Type B pancreatic cell (in vitro differentiated cells): ENCODE results near the gene PVALEF. TPM values are rescaled to one million over a fixed set of nuclear protein-coding genes. Genes with fewer than 3 reads are reported as not detected.

ENCODE experiments used
- DNase-seq: peaks from one replicate; pipeline ENCODE4 v3.0.0; 2021; ENCODE audit warnings: mixed read lengths; ENCODE audit not compliant: unreplicated experiment; ENCODE audit errors: extremely low spot score
- H3K27ac Mint-ChIP-seq: 2 replicates; pipeline ENCODE4 v1.8.0; 2021; ENCODE audit warnings: mild to moderate bottlenecking, mixed read lengths
- H3K27me3 Mint-ChIP-seq: 2 replicates; pipeline ENCODE4 v1.8.0; 2021; ENCODE audit warnings: mixed read lengths
- H3K36me3 Mint-ChIP-seq: 2 replicates; pipeline ENCODE4 v1.8.0; 2021; ENCODE audit warnings: mixed read lengths
- H3K4me1 Mint-ChIP-seq: one replicate; pipeline ENCODE4 v1.8.0; 2021; ENCODE audit warnings: mixed read lengths; ENCODE audit not compliant: unreplicated experiment
- H3K4me3 Mint-ChIP-seq: 2 replicates; pipeline ENCODE4 v1.8.0; 2021; ENCODE audit warnings: mild to moderate bottlenecking, mixed read lengths
- H3K9me3 Mint-ChIP-seq: 2 replicates; pipeline ENCODE4 v1.8.0; 2021; ENCODE audit warnings: mixed read lengths
- total RNA-seq: library from RNA; stranded (reverse); gene quantifications from 2 replicates; pipeline ENCODE4 v1.2.1, GENCODE V29; 2021; ENCODE audit warnings: low replicate concordance
- TF ChIP-seq, protein P1 (sequence below): fragments of 200-600 bp; sonication (generic); conservative IDR thresholded peaks from 2 replicates; pipeline ENCODE4 v1.5.0; 2021; ENCODE audit warnings: antibody characterized with exemption, mild to moderate bottlenecking

Gene PVALEF
- total RNA-seq, 1 donor from 2014 or later: not detected

DNA sequence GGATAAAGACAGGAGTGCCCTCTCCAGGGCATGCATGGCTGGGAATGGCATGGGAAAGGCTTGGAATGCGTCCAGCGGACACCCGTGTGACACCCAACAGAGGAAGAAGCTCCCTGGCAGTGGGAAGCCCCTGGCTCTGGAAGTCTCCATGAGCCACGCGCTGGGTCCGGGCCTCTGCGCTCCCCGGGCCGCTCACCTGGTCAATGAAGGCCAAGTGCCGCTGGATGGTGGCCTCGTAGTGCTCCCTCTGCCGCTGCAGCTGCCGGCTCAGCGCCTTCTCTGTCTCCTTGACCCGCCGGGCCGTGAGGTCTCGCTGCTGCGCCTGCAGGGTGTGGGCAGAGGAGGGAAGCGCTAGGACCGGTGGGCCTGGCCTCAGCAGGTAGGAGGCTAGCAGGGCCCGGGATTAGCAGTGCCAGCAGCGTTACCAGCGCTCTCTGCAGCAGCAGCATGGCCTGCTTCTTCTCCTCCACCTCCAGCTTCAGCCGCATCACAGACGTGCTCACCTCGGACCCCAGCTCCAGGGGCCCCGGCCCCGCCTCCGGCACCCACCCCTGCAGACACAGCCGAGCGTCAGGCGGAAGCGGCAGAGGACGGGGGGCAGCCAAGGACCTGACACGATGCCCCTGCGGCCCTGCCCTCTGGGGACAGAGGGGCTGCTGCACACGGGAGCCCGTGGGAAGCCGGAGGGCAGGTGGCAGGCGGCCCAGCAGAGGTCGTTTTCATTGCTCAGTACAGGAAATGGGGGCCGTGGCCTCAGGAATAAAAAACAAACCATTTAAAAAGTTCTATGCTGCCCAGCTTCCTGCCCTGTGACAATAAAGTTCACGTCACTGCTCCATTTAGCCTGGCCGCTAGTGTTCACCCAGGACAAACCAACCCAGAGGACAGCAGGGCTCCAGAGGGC lies 31.4 kb downstream of the PVALEF start:
- no peaks in the 10 kb centered on the region for H3K4me1 Mint-ChIP-seq
- H3K4me3 Mint-ChIP-seq: no peak overlapping the region

DNA sequence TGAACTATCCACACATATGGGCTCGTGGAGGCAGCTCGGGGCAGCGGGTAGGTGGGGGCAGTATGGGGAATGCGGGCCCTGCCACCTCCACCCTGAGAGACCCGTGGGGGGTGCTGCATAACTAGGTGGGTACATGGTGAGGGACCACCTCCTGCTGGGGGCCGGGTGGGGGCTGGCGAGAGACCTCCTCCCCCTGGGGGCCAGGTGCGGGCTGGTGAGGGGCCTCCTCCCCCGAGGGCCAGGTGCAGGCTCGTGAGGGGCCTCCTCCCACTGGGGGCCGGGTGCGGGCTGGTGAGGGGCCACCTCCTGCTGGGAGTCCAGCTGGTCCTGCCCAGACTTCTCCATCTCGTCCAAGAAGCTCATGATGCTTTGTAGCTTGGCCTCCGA lies 32.1 kb downstream of the PVALEF start:
- no peaks in the 10 kb centered on the region for H3K4me1 Mint-ChIP-seq
- no peaks in the 10 kb centered on the region for H3K36me3 Mint-ChIP-seq
- TF ChIP-seq, protein P1, sequence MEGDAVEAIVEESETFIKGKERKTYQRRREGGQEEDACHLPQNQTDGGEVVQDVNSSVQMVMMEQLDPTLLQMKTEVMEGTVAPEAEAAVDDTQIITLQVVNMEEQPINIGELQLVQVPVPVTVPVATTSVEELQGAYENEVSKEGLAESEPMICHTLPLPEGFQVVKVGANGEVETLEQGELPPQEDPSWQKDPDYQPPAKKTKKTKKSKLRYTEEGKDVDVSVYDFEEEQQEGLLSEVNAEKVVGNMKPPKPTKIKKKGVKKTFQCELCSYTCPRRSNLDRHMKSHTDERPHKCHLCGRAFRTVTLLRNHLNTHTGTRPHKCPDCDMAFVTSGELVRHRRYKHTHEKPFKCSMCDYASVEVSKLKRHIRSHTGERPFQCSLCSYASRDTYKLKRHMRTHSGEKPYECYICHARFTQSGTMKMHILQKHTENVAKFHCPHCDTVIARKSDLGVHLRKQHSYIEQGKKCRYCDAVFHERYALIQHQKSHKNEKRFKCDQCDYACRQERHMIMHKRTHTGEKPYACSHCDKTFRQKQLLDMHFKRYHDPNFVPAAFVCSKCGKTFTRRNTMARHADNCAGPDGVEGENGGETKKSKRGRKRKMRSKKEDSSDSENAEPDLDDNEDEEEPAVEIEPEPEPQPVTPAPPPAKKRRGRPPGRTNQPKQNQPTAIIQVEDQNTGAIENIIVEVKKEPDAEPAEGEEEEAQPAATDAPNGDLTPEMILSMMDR: no peak
- no peaks in the 10 kb centered on the region for H3K27me3 Mint-ChIP-seq
- no peak for DNase-seq
- H3K9me3 Mint-ChIP-seq: no peaks in the 10 kb centered on the region
- no peak overlapping the region for H3K4me3 Mint-ChIP-seq
- H3K27ac Mint-ChIP-seq: no peak overlapping the region

More for the DNA sequence above, 31.4 kb downstream of the PVALEF start:
- Mint-ChIP-seq H3K27me3 (no peaks in the 10 kb centered on the region), H3K9me3 (no peaks in the 10 kb centered on the region), H3K36me3 (no peaks in the 10 kb centered on the region), H3K27ac (no peak overlapping the region)
- TF ChIP-seq, protein P1: no peak
- DNase-seq: no peak

DNA sequence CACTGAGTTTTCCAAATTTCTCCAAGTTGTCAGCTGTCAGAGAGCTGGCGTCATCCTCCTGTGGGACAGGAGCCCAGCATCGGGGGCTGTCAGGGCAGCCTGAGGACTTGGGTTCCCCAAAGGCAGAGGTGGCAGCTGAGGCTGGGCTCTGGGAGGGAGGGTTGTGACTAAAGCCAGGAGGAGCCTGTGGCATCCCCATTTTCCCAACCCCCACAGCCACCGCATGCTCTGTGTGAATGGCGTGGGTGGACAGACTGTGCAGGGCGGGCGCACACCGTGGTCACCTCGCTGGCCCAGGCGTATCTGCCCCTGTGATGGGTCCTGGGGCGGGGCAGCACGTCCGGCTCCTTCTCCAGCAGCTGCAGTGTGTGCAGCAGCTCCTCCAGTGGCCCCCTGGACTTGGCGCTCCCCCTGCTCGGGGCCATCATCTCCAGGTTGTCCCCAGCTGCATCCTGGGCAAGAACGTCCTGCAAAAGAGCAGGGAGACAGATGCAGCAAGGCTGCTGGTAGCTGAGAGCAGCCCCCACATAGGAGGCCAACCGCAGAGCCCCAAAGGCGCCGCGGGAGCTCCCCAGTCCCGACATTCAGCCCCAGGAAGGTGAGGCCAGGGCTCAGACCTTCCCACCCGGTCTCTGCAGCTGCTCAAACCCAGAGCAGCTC lies 32.7 kb downstream of the PVALEF start:
- Mint-ChIP-seq H3K27me3 (no peaks in the 10 kb centered on the region), H3K4me3 (no peak overlapping the region), H3K9me3 (no peaks in the 10 kb centered on the region), H3K4me1 (no peaks in the 10 kb centered on the region), H3K36me3 (no peaks in the 10 kb centered on the region), H3K27ac (no peak overlapping the region)
- TF ChIP-seq, protein P1: no peak
- DNase-seq: no peak

DNA sequence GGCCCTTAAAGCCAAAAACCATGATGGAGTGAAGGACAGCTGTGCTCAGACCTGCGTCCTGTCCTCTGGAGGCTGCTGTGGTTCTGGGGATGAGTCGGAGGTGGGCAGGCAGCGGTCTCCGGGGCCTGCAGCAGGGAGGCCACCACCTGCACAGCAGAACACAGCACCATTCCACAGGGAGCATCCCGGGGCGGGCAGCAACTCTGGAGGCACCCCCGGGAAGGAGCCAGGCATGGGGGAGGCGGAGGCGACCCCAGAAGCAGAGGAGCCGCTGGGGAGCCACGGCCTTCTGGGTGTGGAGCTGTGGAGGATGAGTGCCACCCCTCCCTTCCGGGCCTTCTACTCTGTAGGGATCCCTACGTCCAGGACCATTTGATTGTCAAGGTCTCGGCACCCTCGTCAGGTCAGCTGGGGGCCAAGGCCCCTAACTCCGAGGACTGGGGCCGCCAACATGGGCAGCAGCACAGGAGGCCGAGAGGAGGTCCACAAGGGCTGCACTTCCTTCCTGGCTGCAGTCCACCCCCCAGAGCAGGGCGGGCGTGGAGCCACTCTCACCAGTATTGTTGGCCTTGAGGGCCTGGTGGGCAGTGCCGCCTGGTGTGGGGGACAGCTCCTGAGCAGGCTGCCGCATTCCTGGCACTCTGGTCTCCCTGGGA lies 33.6 kb downstream of the PVALEF start:
- no peaks in the 10 kb centered on the region for H3K4me1 Mint-ChIP-seq
- TF ChIP-seq, protein P1: no peak
- no peak overlapping the region for H3K4me3 Mint-ChIP-seq
- no peaks in the 10 kb centered on the region for H3K36me3 Mint-ChIP-seq
- H3K27ac Mint-ChIP-seq: no peak overlapping the region
- no peaks in the 10 kb centered on the region for H3K9me3 Mint-ChIP-seq
- no peak for DNase-seq
- H3K27me3 Mint-ChIP-seq: no peaks in the 10 kb centered on the region

DNA sequence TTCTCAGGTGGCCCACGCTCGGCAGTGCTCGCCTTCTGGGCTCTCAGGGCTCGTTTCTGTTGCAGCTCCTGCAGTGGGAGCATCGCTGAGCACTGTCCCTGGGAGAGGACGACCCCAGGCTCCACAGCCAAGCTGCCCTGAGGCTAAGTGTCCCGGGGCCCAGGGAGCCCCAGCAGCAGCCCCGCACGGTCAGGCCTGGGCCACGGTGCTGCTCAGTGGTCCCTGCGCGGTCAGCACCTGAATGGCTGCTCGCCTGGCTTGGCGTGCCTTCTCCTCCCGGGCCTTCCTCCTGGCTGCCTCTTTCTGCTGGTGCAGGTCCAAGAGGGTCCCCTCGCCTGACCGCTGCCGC lies 34.1 kb downstream of the PVALEF start:
- Mint-ChIP-seq H3K9me3 (no peaks in the 10 kb centered on the region), H3K27me3 (no peaks in the 10 kb centered on the region), H3K4me3 (no peak overlapping the region), H3K27ac (no peak overlapping the region), H3K36me3 (no peaks in the 10 kb centered on the region), H3K4me1 (no peaks in the 10 kb centered on the region)
- TF ChIP-seq, protein P1: no peak
- DNase-seq: no peak
